Left ventricle myocardium superior (tissue), 1 donor: ENCODE data around the gene PLEKHA6. TPM values are rescaled to one million over a fixed set of nuclear protein-coding genes. Genes with fewer than 3 reads are reported as not detected.

Experiments
- ATAC-seq: fragments of 200-7000 bp; cut with Tn5 transposase; one replicate; pipeline ENCODE4 v1.9.1; 2020; ENCODE audit warnings: mild to moderate bottlenecking, moderate library complexity
- DNase-seq: peaks from one replicate; pipeline ENCODE4 v3.0.0-alpha.2; 2020
- intact Hi-C: fragments of 100-400 bp; cut with micrococcal nuclease; formaldehyde crosslinking; loops from one replicate; pipeline ENCODE4 v1.11.0; 2022
- total RNA-seq: library from RNA; stranded (reverse); fragmentation: NEBNext Ultra II Directional; extraction: Animal tissue kit (Norgen Biotek cat#: 25700); gene quantifications from one replicate; pipeline ENCODE4 v1.2.1, GENCODE V29; 2021
- donor health status: DM: no; HTN: yes; CAD: no; lungs with severe emphysema.

Gene PLEKHA6
- total RNA-seq, 1 donor from 2014 or later, result 21.6 TPM

GRCh38 chr1:204206121-204206520 lies 153.6 kb downstream of the PLEKHA6 start:
- no peak for DNase-seq
- intact Hi-C loops, result no loop called here
- no peak for ATAC-seq

GRCh38 chr1:204205486-204205885 lies 154.2 kb downstream of the PLEKHA6 start:
- DNase-seq (no peak), ATAC-seq (no peak)
- intact Hi-C loops, result no loop called here

GRCh38 chr1:204204944-204205343 lies 154.8 kb downstream of the PLEKHA6 start:
- ATAC-seq, result no peak
- intact Hi-C loops, result no loop called here
- no peak for DNase-seq

- DNase-seq, result no peak
- ATAC-seq, result no peak
- intact Hi-C loops, result no loop called here
These were observed 156.4 kb downstream of the PLEKHA6 start for GRCh38 chr1:204203206-204203767.

GRCh38 chr1:204202481-204202880 lies 157.2 kb downstream of the PLEKHA6 start:
- ATAC-seq, result no peak
- intact Hi-C loops, result no loop called here
- DNase-seq, result no peak

- DNase-seq (no peak), ATAC-seq (no peak)
- intact Hi-C loops, result no loop called here
These were observed 158.2 kb downstream of the PLEKHA6 start for GRCh38 chr1:204201348-204202040.

- peak; percentile 80 for ATAC-seq
- peak; percentile 46 for DNase-seq
- intact Hi-C loops, result no loop called here
These were observed 160.2 kb downstream of the PLEKHA6 start for GRCh38 chr1:204199579-204199978.

GRCh38 chr1:204198348-204199340 lies 161.1 kb downstream of the PLEKHA6 start:
- intact Hi-C loops, result no loop called here
- peak; percentile 44 for DNase-seq
- ATAC-seq, result peak; percentile 87

- intact Hi-C loops, result no loop called here
- DNase-seq, result no peak
- no peak for ATAC-seq
These were observed 162.7 kb downstream of the PLEKHA6 start for GRCh38 chr1:204197068-204197467.

- no peak for ATAC-seq
- intact Hi-C loops, result no loop called here
- DNase-seq, result no peak
These were observed 163.5 kb downstream of the PLEKHA6 start, which contains the start of gene KISS1 for GRCh38 chr1:204196068-204196795. TSS of gene KISS1 (minus strand) at chr1:204196491. CDS start at chr1:204192876, 3,615 bp downstream.

GRCh38 chr1:204194771-204195170 lies 165.0 kb downstream of the PLEKHA6 start:
- no peak for ATAC-seq
- intact Hi-C loops, result no loop called here
- DNase-seq, result no peak

GRCh38 chr1:204194080-204194479 lies 165.6 kb downstream of the PLEKHA6 start:
- DNase-seq (no peak), ATAC-seq (no peak)
- intact Hi-C loops, result no loop called here

- DNase-seq, result no peak
- ATAC-seq, result no peak
- intact Hi-C loops, result no loop called here
These were observed 167.0 kb downstream of the PLEKHA6 start for GRCh38 chr1:204192589-204193352.

- intact Hi-C loops, result no loop called here
- DNase-seq, result no peak
- ATAC-seq, result no peak
These were observed 167.7 kb downstream of the PLEKHA6 start for GRCh38 chr1:204192046-204192445.

- peak; percentile 20 for ATAC-seq
- intact Hi-C loops, result no loop called here
These were observed 168.3 kb downstream of the PLEKHA6 start for GRCh38 chr1:204191456-204191855.

GRCh38 chr1:204190212-204191211 lies 169.2 kb downstream of the PLEKHA6 start:
- intact Hi-C loops, result no loop called here
- peak; percentile 32 for DNase-seq

More at GRCh38 chr1:204191456-204191855, 168.3 kb downstream of the PLEKHA6 start:
- DNase-seq, result no peak

GRCh38 chr1:204188959-204189639 lies 170.6 kb downstream of the PLEKHA6 start:
- DNase-seq (no peak), ATAC-seq (no peak)
- intact Hi-C loops, result no loop called here

More at GRCh38 chr1:204190212-204191211, 169.2 kb downstream of the PLEKHA6 start:
- peak; percentile 59 for ATAC-seq
